H54 (cell line): ENCODE results near the gene PPP6R1.

Experiments used
- DNase-seq: peaks from one replicate; pipeline ENCODE4 v3.0.0; 2011; ENCODE audit warnings: low spot score, mixed read lengths; ENCODE audit not compliant: insufficient read length
- FAIRE-seq: peaks from 3 replicates; lab custom pipeline; 2011; peaks lifted over from hg19 to GRCh38; lab: Jason Lieb, UNC
- POLR2A ChIP-seq: IDR thresholded peaks from 2 replicates; pipeline ENCODE4 v1.6.1; 2011; ENCODE audit warnings: low read depth, mild to moderate bottlenecking, low read length

Gene PPP6R1

DNA sequence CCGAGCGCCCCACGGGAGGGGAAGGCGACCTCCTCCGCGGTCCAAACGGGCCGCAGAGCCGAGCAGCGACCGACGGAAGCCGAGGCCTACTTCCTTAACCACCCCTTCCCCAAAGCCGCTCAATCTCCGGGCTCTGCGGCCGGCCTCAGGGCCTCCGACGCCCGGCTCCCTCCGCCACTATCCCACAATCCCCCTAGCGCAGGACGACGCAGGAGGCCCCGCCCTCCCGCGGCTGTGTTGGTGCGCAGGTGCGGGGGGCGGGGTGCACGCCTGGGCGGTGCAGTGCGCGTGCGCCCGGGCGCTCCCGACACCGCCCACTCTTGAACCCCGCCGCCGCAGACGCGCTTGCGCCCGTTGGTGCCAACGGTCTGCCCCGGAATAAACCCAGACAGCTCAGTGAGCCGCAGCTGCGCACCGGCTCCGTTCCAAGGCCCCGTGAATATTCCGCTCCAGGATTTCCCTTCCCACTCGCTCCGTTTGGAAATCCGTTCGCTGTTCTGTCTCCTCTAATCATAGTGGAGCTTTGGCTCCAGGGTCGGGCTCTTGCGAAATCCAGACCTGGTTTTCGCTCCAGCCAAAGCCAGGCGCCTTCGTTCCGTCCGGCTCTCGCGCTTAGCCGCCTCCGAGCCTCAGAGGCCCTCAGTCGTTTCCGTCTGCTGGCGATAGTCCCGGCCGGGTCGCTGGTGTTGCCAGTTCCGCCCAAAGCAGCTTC is at the start of gene PPP6R1:
TSS of gene PPP6R1 (minus strand) at position 190 of the 712 bp plus-strand sequence. CDS start 11,914 bp downstream, outside the sequence.
- peak; percentile 94 for TF ChIP-seq POLR2A
- peak; percentile 36 for FAIRE-seq
- DNase-seq, result peak; percentile 100

- no peak for TF ChIP-seq POLR2A
- DNase-seq (no peak), FAIRE-seq (no peak)
Observed at GRCh38 chr19:55308281-55308680, 49.5 kb upstream of the PPP6R1 start.

GRCh38 chr19:55306712-55307111 is 47.9 kb upstream of the PPP6R1 start:
- TF ChIP-seq POLR2A, result no peak
- DNase-seq (no peak), FAIRE-seq (no peak)

- TF ChIP-seq POLR2A, result no peak
- no peak for FAIRE-seq
- DNase-seq, result no peak
Observed at GRCh38 chr19:55305983-55306562, 47.3 kb upstream of the PPP6R1 start.

DNA sequence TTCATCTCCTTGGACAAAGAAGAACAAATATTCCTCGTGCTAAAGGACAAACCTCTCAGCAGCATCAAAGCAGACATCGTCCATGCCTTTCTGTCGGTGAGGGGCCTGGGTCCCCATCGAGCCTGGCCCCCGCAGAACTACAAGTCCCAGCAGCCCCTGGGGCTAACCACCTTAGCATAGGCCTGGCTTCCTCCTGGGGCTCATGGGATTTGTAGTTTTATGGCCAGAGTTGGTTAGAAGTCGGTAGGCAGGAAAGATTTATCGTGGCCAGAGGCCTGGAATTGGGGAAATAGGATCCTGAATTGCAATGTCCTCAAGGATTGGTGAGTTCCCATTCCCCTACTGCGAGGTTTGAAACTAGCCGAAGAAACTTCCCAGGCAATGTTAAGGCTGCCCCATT is 46.7 kb upstream of the PPP6R1 start:
- DNase-seq (no peak), FAIRE-seq (no peak)
- no peak for TF ChIP-seq POLR2A

- TF ChIP-seq POLR2A, result no peak
- DNase-seq (no peak), FAIRE-seq (no peak)
Observed at GRCh38 chr19:55304980-55305379, 46.2 kb upstream of the PPP6R1 start.

- no peak for TF ChIP-seq POLR2A
- DNase-seq (peak; percentile 78), FAIRE-seq (no peak)
Observed at GRCh38 chr19:55304279-55304978, 45.6 kb upstream of the PPP6R1 start.

DNA sequence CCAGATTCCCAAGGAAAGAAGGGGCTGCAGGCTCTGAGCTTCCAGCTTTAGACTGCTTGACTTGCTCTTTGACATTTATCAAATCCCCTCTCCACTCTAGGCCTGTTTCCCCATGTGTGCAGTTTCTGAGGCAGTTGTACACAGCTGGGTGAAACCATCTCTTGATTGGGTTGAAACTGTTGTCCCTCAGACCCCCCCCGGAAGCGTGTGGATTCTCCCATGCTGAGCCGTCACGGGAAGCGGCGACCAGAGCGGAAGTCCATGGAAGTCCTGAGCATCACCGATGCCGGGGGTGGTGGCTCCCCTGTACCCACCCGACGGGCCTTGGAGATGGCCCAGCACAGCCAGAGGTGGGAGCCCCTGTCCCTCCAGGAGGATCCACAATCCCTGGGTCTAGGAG is 44.7 kb upstream of the PPP6R1 start:
- TF ChIP-seq POLR2A, result no peak
- no peak for FAIRE-seq
- no peak for DNase-seq

- DNase-seq (no peak), FAIRE-seq (no peak)
- TF ChIP-seq POLR2A, result no peak
Observed at GRCh38 chr19:55302318-55302703, 43.5 kb upstream of the PPP6R1 start.

DNA sequence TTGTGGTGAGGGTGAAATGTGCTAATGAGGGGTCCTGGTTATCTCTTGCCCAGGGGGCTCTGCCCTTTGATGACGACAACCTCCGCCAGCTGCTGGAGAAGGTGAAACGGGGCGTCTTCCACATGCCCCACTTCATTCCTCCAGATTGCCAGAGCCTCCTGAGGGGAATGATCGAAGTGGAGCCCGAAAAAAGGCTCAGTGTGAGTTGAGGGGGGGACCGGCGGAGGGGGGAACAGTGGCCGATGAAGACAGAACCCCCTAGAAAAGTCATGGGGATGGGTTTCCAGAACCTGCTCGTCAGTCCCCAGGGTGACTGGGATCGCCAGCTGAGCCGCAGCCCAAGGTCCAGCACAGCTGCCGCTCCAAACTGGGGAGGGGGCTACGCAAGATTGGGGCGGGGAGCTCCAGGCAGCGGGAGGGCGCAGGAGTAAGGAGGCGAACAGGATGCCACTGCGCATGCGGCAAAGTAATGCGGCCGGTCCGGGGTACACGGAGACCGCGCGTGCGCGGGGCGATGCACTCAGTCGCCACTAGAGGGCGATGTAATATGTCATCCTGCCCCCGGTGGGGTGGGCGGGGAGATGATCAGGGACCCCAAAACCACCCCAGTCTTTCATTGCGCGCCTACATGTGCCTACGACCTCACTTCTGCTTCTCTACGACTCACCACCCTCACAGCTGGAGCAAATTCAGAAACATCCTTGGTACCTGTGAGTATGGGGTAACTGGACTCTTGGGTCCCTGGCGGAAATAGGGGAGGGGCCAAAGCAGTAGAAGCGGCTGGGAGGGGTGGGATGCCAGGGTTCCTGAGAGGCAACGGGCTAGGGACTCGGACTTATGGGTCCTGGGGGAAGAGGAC is 42.9 kb upstream of the PPP6R1 start:
- FAIRE-seq (no peak), DNase-seq (peak; percentile 100)
- TF ChIP-seq POLR2A, result peak; percentile 26; the same call in 1 of the 2 replicates

GRCh38 chr19:55300886-55301458 is 42.2 kb upstream of the PPP6R1 start:
- no peak for DNase-seq
- no peak for TF ChIP-seq POLR2A
- no peak for FAIRE-seq

DNA sequence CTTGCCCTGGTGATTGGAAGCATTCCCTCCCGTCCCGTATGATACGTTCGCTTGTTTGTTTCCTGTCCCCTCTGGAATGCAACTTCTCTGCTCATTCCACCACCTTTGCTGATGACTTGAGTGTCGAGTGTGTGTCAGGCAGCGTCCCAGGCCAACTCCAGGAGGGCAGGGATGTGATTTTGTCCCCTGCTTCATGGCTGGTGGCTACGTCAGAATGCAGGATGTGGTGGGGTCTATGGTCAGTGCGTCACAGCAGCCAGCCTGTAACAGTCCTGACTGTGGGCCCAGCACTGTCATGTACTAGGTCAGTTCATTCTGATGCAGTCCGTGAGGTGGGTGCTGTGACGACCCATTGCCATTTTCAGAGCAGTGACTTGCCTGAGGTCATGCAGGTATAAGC is 41.2 kb upstream of the PPP6R1 start:
- TF ChIP-seq POLR2A, result no peak; the same call in 1 of the 2 replicates

DNA sequence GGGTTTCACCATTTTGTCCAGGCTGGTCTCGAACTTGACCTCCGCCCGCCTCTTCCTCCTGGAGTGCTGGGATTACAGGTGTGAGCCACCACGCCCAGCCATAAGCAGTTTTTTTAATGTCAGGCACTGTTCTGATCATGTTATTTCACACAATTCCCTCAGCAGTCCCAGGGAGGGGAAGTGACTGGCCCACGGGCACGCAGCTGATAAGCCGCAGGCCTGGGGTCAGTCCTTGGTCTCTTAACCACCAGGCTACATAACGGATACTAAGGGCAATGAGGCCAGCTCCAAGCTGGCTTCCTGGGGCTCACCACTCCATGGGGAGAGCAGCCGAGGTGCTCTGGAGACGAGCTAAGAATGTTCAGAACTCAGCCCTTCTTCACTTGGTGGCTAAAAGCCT is 38.5 kb upstream of the PPP6R1 start:
- TF ChIP-seq POLR2A, result no peak
- DNase-seq (no peak), FAIRE-seq (no peak)

More for the DNA sequence above, 41.2 kb upstream of the PPP6R1 start:
- no peak for DNase-seq
- FAIRE-seq, result no peak

- peak; percentile 79 for DNase-seq
- TF ChIP-seq POLR2A, result no peak
- no peak for FAIRE-seq
Observed at GRCh38 chr19:55289117-55289796, 30.4 kb upstream of the PPP6R1 start.
